ENCODE measurements around the gene FOXN3.

Gene FOXN3

DNA sequence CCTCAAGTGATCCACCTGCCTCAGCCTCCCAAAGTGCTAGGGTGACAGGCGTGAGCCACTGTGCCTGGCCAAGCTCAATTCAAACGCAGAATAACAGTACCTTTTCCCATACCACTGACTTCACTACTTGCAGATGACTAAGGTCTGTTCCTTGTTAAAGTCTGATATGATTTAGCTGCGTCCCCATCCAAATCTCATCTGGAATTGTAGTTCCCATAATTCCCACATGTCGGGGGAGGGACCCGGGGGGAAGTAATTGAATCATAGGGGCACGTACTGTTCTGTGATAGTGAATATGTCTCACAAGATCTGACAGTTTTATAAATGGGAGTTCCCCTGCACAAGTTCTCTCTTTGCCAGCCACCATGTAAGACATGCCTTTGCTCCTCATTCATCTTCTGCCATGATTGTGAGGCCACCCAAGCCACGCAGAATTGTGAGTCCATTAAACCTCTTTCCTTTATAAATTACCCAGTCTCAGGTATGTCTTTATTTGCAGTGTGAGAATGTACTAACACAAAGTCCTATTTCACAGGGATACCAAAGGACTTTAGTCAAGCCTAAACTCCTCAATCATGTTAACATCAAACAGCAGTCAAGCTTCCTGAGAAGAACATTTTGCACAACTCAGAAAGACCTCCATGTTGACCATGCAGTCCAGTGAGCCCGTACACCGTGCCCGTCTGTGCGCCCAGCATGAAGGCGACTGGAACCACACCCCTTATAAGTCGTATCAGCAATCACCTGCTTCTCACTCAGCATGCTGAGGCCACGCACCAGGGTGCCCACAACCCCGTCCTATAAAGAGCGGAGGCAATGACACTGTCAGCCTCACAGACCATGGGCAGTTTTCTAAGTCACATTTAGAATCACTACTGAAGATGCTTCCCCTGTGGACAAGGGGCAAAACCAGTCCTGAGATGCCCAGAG lies 36.9 kb downstream of the FOXN3 start:
- no peak for DNase-seq

DNA sequence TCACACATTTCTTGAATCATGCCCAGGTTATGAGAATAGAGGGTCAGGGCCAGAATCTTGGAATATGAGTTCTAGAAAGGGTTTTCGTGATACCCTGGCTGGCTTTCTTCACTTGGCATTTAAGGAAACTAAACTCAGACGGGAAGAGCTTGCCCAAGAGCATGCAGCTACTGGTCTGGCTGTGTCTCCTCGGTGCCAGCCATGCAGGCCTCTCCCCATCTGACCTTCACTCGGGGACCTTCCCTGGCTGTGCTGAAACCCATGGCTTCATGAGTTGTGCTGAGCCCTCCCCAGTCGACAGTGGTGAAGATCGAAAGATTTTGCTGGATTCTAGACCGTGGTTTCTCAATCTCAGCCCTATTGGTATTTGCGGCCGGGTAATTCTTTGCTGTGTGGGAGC lies 38.0 kb downstream of the FOXN3 start:
- no peak for DNase-seq

DNA sequence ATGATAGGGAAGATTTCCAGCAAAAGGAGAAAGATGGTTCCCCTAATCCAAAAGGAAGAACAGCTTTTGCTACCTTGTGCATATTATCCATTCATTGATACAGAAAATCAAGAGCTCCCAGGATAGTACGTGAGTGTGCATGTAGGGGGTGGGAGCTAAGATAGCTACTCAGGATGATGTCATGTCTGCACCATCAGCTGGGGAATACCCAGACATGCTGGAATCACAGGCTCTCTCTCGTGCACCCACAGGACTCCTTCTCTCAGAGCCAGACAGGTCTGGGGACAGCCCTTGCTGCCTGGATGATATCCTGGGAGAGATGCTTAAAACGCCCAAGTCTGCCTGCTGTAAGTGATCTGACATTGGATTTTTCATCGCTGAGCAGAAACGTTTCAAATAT lies 38.9 kb downstream of the FOXN3 start:
- peak; percentile 22 for DNase-seq

DNA sequence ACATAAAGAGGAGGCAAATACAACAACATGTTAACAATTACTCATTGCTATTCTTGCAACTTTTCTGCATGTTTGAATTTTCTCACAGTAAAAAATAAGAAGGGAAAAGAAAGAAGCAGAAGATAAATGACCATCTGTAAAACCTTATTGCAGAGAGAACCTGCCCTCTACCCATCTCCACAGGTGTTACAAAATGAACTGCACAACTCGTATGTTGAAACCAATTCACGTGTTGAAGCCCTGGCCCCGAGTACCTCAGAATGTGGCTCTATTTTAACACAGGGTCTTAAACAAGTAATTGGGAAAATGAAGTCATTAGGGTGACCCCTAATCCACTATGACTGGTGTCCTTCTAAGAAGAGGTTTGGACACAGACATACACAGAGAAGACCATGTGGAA lies 39.5 kb downstream of the FOXN3 start:
- no peak for DNase-seq

DNA sequence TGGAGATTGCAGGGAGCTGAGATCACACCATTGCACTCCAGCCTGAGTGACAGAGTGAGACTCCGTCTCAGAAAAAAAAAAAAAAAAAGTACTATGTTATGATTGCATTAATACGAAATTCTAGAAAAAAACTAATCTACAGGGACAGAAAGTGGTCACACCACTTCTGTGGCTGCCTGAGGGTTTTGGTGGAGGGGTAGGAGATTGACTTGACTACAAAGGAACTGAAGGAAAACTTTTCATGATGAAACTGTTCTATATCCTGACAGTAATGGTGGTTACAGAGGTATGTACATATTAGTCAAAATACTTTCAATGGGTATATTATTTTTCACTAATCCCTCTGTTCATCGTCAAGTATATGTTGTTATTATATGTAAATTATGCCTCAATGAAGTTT lies 42.1 kb downstream of the FOXN3 start:
- no peak for DNase-seq

DNA sequence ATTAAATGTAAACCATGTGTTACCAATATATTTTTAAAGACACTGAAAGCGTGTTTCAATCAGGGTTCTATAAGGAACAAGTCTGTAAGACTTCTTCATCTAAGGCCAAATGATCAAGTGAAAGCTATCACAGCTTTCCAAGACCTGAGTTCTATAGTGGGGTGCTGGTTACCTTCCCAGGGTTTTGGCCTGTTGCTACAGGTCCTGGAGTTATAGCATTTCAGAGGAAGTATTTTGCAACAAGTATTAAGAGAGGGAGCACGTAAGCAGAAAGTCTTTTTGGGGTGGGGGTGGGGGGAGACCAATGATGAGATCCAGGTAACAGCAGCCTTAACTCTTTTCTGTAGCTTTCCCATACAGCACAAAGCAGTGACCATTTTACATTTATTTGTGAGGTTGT lies 43.8 kb downstream of the FOXN3 start:
- DNase-seq = no peak

DNA sequence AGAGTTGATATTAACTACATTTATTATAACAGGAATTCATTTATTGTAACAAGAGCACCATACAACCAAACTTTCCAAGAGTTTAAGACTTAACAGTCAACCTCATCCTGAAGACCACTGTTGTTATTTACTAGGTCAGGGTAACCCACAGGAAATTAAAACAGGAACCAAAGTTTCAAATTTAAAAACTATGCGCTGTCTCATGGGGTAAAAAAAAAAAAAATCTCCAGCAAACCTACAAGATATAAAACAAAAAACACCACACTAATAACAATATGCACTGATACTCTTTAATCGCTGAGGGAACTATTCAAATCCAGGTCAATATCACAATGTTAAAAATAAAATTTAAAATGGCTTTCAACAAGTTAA lies 44.5 kb downstream of the FOXN3 start:
- no peak for DNase-seq

DNA sequence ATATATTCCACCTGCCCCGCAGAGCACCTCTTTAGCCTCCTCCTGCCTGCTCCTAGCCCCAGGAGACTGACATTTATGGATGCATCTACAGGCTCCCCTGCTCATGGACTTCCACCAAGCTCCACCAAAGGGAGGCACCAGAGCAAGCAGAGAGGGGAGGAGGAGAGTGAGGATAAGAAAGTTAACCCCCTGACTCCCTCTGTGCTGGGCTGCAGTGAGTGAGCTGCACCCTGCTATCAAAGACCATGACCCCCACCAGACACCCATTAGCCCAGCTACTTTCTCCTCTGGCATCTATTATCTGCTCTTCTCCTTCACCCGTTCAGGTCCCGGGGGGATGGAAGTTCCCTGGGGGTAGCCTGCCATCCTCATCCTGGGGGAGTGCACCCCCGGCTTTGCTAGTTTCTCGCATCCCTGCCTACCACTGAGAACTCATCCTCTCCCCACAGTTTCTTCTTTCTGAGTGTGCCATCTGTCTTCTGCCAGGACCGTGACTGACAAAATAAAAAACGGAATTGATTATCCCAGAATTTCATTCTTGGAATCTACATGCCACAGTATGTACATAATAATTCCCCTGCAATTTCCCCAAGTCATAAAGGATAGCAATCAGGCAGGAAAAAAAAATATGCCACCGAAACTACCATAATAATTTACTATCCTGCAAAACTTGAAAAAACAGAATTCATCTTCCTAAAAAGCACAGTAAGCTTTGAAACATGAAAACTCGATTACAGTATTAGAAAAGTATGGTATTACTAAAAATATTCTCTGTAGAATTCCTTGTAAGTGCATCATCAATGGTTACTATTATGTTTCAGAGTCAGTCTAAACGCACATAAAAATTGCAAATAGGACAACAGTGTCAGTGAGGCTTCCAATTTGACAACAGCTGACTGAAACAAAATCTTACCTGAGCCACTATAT lies 45.2 kb downstream of the FOXN3 start:
- no peak for DNase-seq

DNA sequence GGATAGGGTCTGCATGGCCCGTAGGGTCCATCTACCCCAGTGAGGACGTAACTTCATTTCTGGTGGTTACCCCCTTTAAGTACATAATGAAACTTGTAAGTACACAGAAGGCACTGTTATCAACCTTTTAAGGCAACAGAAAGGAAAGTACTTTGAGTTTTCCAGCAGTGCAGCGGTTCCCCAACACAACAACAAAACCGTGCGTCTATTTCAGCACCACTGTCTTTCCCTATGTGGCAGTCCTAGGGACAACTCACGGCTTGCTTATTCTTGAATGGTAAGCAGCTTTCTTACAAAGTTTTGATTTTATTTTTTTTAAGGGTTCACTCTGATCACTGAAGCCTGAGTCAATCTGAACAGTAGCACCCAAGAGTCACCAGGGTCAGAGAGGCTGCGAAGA lies 46.3 kb downstream of the FOXN3 start:
- no peak for DNase-seq

DNA sequence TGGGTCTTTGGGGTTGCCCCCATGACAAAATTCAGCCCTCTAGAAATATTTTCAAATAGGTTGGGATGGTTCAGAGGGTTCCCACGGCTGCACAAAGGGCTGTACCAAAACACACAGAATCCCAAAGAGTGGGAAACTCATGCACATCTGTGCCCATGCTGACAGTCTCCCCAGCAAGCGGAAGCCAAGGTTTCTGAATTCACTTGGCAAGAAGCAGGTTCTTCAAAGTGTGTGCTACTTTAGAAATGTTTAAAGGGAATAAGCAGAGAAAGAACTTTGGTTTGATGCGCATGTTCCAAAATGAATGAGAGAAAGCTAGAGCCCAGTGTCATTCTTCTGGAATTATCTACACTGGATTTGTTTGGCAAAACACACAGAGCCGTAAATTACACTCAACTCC lies 46.7 kb downstream of the FOXN3 start:
- DNase-seq = no peak

DNA sequence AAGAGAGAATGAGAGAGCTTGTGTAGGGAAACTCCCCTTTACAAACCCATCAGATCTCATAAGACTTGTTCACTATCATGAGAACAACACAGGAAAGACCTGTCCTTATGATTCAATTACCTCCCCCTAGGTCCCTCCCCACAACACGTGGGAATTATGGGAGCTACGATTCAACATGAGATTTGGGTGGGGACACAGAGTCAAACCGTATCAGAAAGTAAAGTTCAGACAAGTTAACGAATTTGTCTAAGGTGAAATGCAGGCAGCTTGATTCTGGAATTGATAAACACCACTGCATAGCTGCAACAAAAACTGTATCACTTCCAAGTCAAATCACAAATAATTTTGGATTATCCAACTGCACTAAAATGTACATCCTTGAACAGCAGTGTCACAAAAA lies 47.4 kb downstream of the FOXN3 start:
- DNase-seq = no peak

DNA sequence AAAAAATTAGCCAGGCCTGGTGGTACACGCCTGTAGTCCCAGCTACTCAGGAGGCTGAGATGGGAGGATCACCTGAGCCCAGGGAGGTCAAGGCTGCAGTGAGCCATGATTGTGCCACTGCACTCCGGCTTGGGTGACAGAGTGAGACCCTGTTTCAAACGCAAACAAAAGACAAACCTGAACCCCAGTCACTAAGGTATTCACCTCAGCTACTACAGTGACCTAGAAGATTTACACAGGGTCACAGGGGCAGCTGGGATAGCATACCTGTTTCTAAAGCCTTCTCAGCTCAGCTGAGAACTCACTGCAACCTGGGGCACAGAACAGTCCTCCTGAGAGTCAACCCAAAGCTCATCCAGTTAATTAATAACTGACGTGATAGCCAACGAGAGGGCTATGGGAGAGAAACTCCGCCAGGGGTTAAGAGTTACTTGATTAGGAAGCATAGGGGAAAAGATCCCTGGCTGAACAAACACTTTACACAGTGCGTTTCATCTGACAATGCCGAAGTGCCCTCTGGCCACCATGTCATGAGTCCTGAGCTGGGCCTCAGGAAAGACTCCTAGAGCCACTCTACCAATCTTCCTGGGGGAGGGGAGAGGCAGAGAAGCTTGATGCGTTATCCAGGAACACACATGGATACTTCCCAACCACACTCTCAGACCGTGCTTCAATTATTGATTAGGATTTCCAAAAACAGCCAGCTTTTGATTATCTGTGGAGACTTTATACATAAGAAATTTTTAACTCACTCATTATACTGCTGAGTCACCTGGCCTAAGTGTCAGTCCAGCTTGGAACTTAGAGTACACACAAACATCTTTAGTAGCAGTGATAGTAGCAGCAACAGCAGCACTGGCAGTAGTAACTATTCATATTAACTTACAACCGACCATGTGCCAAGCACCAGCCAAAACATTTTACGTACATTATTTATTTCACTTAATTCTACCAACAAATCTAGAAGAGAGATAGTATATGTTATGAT lies 48.2 kb downstream of the FOXN3 start:
- no peak for DNase-seq

DNA sequence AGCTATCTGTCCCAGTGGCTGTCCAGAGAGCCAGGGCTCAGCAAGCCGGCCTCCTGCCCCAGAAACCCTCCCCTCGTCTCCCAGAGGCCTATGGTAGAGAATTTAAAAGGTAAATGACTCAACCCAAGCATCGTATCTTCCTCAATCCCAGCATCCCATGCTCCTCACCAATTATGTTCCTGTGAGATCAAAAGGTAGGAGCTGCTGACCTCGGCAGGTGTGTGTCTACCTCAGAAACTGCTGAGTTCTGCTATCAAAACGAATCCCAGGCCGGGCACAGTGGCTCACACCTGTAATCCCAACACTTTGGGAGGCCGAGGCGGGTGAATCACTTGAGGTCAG lies 49.3 kb downstream of the FOXN3 start:
- DNase-seq = no peak

DNA sequence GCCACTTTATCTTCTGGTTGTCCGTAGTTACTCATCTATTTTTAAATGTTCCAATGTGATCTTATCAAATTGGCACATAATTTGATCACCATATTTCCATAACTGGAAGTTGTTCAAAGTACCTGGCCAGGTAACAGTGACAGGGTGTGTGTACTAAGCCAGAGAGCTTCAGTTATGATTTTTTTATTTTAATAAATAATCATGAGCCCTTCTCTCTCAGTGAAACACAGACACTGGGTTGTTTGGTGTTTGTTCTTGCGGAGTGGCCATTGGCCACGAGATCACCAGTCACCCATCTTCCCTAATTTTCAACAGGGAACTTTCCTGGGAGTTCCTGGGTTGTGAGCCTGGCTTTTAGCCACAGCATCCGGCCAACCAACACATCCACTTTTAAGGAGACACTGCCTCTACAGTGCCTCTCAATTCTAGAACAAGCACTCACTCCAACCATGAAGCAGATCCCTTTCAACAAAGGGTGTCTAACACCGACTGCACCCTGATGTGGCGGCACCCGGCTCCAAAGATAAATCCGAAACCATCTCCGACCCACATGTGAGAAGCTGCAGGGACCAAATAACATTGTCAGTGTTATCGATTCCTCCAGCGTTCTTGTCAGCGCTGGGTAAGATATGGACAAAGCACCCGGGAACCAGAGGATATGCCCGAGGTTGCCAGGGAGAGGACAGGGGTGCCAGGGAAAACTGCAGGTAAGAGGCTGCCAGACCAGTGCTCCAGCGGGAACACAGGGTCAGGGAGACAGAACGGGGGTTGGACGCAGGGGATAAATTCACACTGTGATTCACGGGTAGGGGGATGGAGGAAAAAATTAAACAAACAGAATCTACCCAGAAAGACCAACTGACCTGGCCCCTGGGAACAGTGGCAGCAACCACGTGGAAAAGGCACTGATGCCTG lies 49.9 kb downstream of the FOXN3 start:
- DNase-seq = no peak

DNA sequence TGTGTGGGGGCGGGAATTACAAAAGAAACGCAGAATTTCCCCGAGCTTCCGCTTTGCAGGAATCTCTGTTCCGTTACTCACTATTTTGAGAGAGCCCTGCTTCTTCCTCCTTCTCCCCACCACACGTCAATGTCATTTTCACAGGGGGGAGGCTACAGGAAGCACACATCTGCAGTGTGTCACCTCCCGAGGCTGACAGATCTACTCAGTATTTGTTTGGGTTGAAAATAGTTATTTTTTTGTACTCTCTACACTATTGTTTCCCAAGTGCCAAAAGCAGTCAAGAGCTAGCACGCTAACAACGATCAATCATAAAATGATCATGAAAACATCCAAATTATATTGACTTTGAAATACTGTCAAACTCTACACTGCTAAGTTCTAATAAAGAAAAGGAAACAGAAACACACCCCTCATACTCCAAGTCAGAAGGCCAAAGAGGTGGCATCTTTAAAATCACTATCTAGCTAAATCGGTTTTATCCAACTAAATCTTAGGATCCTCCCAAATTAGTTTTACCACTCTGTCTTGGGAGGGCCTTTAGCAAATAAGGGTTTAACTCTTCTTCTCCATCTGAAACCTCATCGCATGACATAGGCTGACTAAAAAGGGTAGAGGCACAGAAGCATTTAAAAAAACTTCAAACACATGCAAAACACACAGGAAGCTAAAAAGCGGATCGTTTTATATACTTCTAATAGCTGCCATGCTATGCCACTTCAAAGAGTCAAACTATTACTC lies 51.8 kb downstream of the FOXN3 start:
- DNase-seq = no peak

DNA sequence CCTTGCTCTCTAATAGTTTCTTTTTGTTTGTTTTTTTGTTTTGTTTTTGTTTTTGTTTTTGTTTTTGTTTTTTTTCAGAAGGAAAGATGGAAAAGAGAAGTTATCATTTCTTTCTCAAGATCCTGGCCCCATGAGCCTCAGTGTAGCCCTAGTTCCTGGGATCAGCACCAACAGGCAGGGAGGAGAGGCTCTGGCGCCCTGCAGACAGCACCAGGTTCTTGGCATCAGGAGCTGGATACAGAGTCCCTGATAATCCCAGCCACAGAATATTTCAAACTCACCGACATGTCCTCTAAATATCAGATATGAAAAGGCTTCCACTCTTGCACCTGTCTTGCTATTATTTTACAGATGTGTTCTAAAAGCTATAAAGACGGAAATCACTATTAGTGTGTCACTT lies 52.7 kb downstream of the FOXN3 start:
- no peak for DNase-seq

DNA sequence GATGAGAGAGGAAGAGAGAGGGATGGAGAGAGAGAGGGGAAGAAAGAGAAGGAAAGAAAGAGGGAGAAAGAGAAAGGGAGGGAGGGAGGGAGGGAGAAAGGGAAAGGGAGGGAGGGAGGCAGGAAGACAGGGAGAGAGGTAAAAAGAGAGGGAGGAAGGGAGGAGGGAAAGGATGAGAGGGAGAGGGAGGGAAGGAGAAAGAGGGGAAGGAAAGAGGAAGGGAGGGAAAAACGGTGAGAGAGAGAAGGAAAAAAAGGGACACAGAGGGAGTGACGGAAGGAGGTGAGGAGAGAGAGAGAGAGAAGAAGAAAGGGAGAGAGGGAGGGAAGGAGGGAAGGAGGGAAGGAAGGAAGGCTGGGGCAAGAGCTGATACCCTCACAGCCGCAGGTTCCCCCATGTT lies 56.8 kb downstream of the FOXN3 start:
- no peak for DNase-seq

DNA sequence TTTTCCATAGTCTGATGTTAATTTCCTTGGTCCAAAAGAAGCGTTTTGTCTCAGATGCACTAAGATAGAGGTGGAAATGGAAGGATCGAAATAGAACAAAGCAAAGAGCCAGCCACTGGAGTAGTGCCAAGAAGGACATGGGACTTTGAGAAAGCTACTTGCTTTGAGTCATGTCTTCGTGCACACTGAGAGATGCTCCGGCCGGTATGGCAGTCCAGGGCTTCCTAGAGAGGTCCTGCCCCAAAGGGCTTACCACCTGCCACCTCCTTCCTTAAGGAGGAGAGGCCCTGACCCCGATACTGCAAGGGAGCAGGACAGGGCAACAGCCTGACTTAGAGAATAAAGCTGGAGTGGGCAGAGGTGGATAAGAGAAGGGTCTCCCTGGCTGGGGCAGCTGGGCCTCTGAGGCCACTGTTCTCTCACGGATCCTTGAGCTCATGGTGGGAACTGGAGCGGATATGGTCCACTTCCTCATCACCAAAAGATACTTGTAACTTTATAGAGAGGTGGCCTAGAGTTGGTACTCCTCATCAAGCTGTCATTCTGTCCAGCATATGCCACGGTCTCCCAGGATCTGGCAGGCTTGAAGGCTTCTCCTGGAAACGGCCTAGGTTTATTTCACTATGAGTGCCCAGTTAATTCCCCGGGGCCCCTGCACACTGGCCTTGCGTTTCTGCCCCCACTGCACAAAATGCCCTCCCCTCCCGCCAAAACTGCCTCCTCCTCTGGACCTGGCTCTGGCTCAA lies 57.4 kb downstream of the FOXN3 start:
- no peak for DNase-seq

DNA sequence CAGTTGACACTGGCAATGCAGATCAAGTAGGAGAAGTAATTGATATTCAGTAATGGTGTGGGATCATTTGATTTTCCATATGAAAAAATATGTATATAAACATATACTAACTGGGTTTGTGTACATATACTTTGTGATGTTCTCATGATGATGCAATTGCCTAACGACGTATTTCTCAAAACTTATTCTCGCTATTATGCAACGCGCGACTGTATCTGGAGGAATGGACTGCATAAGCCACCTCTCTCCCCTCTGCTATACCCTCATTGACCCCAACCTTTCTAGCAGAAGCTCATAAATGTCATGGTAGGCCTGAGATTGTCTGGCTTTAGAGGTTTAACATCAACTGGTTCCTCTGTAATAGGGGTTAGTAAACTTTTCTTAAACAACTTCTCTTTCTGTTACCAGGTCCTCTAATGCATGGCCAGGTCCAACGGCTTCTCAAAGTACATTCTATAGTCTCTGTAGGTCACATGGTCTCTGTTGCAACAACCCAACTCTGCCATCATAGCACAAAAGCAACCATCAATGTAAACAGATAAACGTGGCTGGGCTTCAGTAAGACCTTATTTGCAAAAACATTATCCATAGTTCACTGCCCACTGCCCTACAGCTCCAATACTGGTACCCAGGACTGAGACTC lies 59.3 kb downstream of the FOXN3 start:
- no peak for DNase-seq

DNA sequence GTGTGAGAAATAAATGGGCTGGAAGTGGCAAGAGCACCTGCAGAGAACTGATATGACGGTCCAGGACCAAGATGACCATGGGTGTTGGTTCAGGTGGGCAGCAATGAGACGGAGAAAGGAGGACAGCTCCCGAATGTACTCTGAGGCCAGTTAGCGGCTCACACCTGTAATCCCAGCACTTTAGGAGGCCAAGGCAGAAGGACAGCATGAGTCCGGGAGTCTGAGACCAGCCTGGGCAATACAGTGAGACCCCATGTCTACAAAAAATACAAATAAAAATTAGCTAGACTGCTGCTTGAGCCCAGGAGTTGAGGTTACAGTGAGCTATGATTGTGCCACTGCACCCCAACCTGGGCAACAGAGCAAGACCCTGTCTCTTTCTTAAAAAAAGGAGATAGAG lies 60.1 kb downstream of the FOXN3 start:
- DNase-seq = no peak

Data from NCI-H2171 treated with DMSO at 0.1 percent for 48 hours (cell line).